Measurements from ENCODE around the gene HSP90B1. TPM values are rescaled to one million over a fixed set of nuclear protein-coding genes. Genes with fewer than 3 reads are reported as not detected.

HSP90B1 gene
- total and polyA plus RNA-seq, 9 of the 15 experiments (the other 6 are each of a cell fraction or from before 2014, with no cell fraction given), result 196 to 719 (median 557) TPM

DNA sequence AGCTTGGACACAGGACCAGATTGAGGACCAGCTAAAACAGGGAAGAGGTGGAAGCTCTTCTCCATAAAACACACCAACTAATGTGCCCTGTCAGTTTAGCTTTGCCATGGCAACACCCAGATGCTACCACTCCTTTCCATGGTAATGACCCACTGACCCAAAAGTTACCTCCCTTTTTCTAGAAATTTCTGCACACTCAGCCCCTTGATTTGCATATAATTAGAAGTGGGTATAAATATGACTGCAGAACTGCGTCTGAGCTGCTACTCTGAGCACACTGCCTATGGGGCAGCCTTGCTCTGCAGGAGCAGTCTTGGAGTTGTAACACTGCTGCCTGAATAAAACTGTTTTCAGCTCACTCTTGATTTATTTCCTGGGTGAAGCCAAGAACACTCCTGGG, 32.3 kb downstream of the HSP90B1 start (continued):
- TF ChIP-seq, protein P1, sequence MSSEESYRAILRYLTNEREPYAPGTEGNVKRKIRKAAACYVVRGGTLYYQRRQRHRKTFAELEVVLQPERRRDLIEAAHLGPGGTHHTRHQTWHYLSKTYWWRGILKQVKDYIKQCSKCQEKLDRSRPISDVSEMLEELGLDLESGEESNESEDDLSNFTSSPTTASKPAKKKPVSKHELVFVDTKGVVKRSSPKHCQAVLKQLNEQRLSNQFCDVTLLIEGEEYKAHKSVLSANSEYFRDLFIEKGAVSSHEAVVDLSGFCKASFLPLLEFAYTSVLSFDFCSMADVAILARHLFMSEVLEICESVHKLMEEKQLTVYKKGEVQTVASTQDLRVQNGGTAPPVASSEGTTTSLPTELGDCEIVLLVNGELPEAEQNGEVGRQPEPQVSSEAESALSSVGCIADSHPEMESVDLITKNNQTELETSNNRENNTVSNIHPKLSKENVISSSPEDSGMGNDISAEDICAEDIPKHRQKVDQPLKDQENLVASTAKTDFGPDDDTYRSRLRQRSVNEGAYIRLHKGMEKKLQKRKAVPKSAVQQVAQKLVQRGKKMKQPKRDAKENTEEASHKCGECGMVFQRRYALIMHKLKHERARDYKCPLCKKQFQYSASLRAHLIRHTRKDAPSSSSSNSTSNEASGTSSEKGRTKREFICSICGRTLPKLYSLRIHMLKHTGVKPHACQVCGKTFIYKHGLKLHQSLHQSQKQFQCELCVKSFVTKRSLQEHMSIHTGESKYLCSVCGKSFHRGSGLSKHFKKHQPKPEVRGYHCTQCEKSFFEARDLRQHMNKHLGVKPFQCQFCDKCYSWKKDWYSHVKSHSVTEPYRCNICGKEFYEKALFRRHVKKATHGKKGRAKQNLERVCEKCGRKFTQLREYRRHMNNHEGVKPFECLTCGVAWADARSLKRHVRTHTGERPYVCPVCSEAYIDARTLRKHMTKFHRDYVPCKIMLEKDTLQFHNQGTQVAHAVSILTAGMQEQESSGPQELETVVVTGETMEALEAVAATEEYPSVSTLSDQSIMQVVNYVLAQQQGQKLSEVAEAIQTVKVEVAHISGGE (CRISPR knock-in tag; IDR thresholded peaks at IDR 0.05), result no peak
- no peak for TF ChIP-seq XRCC4 (IDR thresholded peaks at IDR 0.05; ENCODE audit: extremely low read depth, insufficient read depth, insufficient read length)
- no peak for TF ChIP-seq MTA3 (IDR thresholded peaks at IDR 0.05; ENCODE audit: borderline replicate concordance)
- TF ChIP-seq, protein P2, sequence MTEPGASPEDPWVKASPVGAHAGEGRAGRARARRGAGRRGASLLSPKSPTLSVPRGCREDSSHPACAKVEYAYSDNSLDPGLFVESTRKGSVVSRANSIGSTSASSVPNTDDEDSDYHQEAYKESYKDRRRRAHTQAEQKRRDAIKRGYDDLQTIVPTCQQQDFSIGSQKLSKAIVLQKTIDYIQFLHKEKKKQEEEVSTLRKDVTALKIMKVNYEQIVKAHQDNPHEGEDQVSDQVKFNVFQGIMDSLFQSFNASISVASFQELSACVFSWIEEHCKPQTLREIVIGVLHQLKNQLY (CRISPR knock-in tag; conservative IDR thresholded peaks at IDR 0.05), result no peak
- TF ChIP-seq, protein P3, sequence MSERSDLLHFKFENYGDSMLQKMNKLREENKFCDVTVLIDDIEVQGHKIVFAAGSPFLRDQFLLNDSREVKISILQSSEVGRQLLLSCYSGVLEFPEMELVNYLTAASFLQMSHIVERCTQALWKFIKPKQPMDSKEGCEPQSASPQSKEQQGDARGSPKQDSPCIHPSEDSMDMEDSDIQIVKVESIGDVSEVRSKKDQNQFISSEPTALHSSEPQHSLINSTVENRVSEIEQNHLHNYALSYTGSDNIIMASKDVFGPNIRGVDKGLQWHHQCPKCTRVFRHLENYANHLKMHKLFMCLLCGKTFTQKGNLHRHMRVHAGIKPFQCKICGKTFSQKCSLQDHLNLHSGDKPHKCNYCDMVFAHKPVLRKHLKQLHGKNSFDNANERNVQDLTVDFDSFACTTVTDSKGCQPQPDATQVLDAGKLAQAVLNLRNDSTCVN (CRISPR knock-in tag; IDR thresholded peaks at IDR 0.05), result no peak
- no peak for TF ChIP-seq KAT2B (IDR thresholded peaks at IDR 0.05; ENCODE audit: low read depth, low read length)
- TF ChIP-seq PHF8 (IDR thresholded peaks at IDR 0.05; ENCODE audit: borderline replicate concordance, low read length), result no peak
- peak; percentile 28; the same call in 1 of the 2 replicates for TF ChIP-seq ZNF316 (IDR thresholded peaks at IDR 0.05)
- TF ChIP-seq, protein P4, sequence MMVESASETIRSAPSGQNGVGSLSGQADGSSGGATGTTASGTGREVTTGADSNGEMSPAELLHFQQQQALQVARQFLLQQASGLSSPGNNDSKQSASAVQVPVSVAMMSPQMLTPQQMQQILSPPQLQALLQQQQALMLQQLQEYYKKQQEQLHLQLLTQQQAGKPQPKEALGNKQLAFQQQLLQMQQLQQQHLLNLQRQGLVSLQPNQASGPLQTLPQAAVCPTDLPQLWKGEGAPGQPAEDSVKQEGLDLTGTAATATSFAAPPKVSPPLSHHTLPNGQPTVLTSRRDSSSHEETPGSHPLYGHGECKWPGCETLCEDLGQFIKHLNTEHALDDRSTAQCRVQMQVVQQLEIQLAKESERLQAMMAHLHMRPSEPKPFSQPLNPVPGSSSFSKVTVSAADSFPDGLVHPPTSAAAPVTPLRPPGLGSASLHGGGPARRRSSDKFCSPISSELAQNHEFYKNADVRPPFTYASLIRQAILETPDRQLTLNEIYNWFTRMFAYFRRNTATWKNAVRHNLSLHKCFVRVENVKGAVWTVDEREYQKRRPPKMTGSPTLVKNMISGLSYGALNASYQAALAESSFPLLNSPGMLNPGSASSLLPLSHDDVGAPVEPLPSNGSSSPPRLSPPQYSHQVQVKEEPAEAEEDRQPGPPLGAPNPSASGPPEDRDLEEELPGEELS (CRISPR knock-in tag; IDR thresholded peaks at IDR 0.05; ENCODE audit: borderline replicate concordance), result no peak
- no peak for TF ChIP-seq CXXC5 (CRISPR knock-in tag; IDR thresholded peaks at IDR 0.05)
- TF ChIP-seq FOXJ2 (tag; IDR thresholded peaks at IDR 0.05), result no peak
- no peak for TF ChIP-seq MEF2A (IDR thresholded peaks at IDR 0.05; ENCODE audit: control insufficient read depth, low read depth, low read length)
- TF ChIP-seq RFX1 (IDR thresholded peaks at IDR 0.05), result peak; percentile 68
- TF ChIP-seq KDM5B (IDR thresholded peaks at IDR 0.05; ENCODE audit: insufficient replicate concordance, low read depth, low read length), result peak; percentile 7
- TF ChIP-seq, protein P5, sequence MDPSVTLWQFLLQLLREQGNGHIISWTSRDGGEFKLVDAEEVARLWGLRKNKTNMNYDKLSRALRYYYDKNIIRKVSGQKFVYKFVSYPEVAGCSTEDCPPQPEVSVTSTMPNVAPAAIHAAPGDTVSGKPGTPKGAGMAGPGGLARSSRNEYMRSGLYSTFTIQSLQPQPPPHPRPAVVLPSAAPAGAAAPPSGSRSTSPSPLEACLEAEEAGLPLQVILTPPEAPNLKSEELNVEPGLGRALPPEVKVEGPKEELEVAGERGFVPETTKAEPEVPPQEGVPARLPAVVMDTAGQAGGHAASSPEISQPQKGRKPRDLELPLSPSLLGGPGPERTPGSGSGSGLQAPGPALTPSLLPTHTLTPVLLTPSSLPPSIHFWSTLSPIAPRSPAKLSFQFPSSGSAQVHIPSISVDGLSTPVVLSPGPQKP (CRISPR knock-in tag; IDR thresholded peaks at IDR 0.05), result no peak
- no peak for TF ChIP-seq ZNF785 (CRISPR knock-in tag; IDR thresholded peaks at IDR 0.05)
- TF ChIP-seq, protein P6, sequence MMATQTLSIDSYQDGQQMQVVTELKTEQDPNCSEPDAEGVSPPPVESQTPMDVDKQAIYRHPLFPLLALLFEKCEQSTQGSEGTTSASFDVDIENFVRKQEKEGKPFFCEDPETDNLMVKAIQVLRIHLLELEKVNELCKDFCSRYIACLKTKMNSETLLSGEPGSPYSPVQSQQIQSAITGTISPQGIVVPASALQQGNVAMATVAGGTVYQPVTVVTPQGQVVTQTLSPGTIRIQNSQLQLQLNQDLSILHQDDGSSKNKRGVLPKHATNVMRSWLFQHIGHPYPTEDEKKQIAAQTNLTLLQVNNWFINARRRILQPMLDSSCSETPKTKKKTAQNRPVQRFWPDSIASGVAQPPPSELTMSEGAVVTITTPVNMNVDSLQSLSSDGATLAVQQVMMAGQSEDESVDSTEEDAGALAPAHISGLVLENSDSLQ (IDR thresholded peaks at IDR 0.05), result peak; percentile 61
- TF ChIP-seq CBX5 (IDR thresholded peaks at IDR 0.05; ENCODE audit: borderline replicate concordance, low read depth), result no peak

Measured in K562 (cell line).